ENCODE measurements around the gene EDRF1.

- TF ChIP-seq CTCF (conservative IDR thresholded peaks at IDR 0.05) (no peak), ZFX (IDR thresholded peaks at IDR 0.05) (no peak)
Measured at GRCh38 chr10:125778556-125778955, 59.0 kb downstream of the EDRF1 start.
